Calu3 (cell line): ENCODE data around the gene TSPAN18. TPM values are rescaled to one million over a fixed set of nuclear protein-coding genes. Genes with fewer than 3 reads are reported as not detected.

Experiments
- BruUV-seq: library from RNA; stranded (reverse); fragments of 400-500 nt; replicated peaks from 2 replicates; lab custom pipeline; 2021; lab: Mats Ljungman, UMichigan
- CTCF ChIA-PET: fragments of 300-600 bp; sonication (Branson Sonifier 250); formaldehyde crosslinking; loops from one replicate; lab custom pipeline; 2022; ENCODE audit warnings: antibody characterized with exemption; lab: Charles Lee
- DNase-seq: peaks from one replicate; pipeline ENCODE4 v3.0.0; 2022
- H3K27ac Mint-ChIP-seq: one replicate; pipeline ENCODE4 v1.8.0; 2022; ENCODE audit warnings: mixed read lengths; ENCODE audit not compliant: unreplicated experiment
- H3K27me3 Mint-ChIP-seq: one replicate; pipeline ENCODE4 v1.8.0; 2022; ENCODE audit warnings: mixed read lengths; ENCODE audit not compliant: unreplicated experiment
- H3K36me3 Mint-ChIP-seq: one replicate; pipeline ENCODE4 v1.8.0; 2022; ENCODE audit warnings: mild to moderate bottlenecking, moderate library complexity, mixed read lengths; ENCODE audit not compliant: insufficient read depth, unreplicated experiment
- H3K4me1 Mint-ChIP-seq: one replicate; pipeline ENCODE4 v1.8.0; 2022; ENCODE audit warnings: mild to moderate bottlenecking, low read depth, mixed read lengths; ENCODE audit not compliant: unreplicated experiment
- H3K4me3 Mint-ChIP-seq: one replicate; pipeline ENCODE4 v1.8.0; 2022; ENCODE audit warnings: mild to moderate bottlenecking, low read depth, moderate library complexity, mixed read lengths; ENCODE audit not compliant: unreplicated experiment
- H3K9me3 Mint-ChIP-seq: one replicate; pipeline ENCODE4 v1.8.0; 2022; ENCODE audit warnings: low read depth, mixed read lengths; ENCODE audit not compliant: unreplicated experiment
- CTCF ChIP-seq: fragments of 200-600 bp; IDR thresholded peaks from one replicate; pipeline ENCODE4 v1.8.0; 2022; ENCODE audit warnings: antibody characterized with exemption; ENCODE audit not compliant: unreplicated experiment
- intact Hi-C: fragments of 100-400 bp; cut with micrococcal nuclease; formaldehyde crosslinking; loops from one replicate; pipeline ENCODE4 v1.10.0; 2022; ENCODE audit not compliant: unreplicated experiment
- total RNA-seq: library from RNA; stranded (reverse); gene quantifications from 2 replicates; pipeline ENCODE4 v1.2.3, GENCODE V29; 2022

TSPAN18 gene
- total RNA-seq, 1 experiment from 2014 or later = not detected

GRCh38 chr11:44928816-44929215 lies 202.1 kb downstream of the TSPAN18 start:
- DNase-seq = no peak
- no peak overlapping the region for H3K27ac Mint-ChIP-seq

GRCh38 chr11:44930588-44931302 lies 204.0 kb downstream of the TSPAN18 start:
- CTCF ChIA-PET = interaction anchor here (0.7 to 7.7 kb wide), 4 partner anchors 68 to 1343 kb away, joined by 3 to 116 read pairs (median 4); no protein-coding TSS in a partner anchor
- Mint-ChIP-seq H3K27me3 (peaks cover 69% of the 10 kb centered on the region), H3K36me3 (peaks cover 6% of the 10 kb centered on the region), H3K9me3 (no peaks in the 10 kb centered on the region), H3K4me1 (no peaks in the 10 kb centered on the region), H3K4me3 (no peak overlapping the region), H3K27ac (no peak overlapping the region)
- DNase-seq = no peak
- no TSS peak for BruUV-seq
- intact Hi-C loops = loop anchor here (10.0 kb wide), 1 partner anchor 404 kb away; no protein-coding TSS in a partner anchor
- no peak for TF ChIP-seq CTCF

More at GRCh38 chr11:44928816-44929215, 202.1 kb downstream of the TSPAN18 start:
- Mint-ChIP-seq H3K4me1 (no peaks in the 10 kb centered on the region), H3K9me3 (no peaks in the 10 kb centered on the region), H3K27me3 (peaks cover 65% of the 10 kb centered on the region), H3K36me3 (peaks cover 6% of the 10 kb centered on the region), H3K4me3 (no peak overlapping the region)
- no peak for TF ChIP-seq CTCF
- CTCF ChIA-PET = interaction anchor here (1.2 to 7.7 kb wide), 3 partner anchors 7 to 182 kb away, joined by 3 to 116 read pairs (median 39); no protein-coding TSS in a partner anchor
- BruUV-seq = no TSS peak
- intact Hi-C loops = no loop called here

- no peaks in the 10 kb centered on the region for H3K9me3 Mint-ChIP-seq
- BruUV-seq = no TSS peak
- no peak overlapping the region for H3K27ac Mint-ChIP-seq
- H3K27me3 Mint-ChIP-seq = peaks cover 62% of the 10 kb centered on the region
- H3K4me3 Mint-ChIP-seq = no peak overlapping the region
- DNase-seq = no peak
- intact Hi-C loops = loop anchor here (10.0 kb wide), 1 partner anchor 403 kb away; no protein-coding TSS in a partner anchor
- no peaks in the 10 kb centered on the region for H3K4me1 Mint-ChIP-seq
- H3K36me3 Mint-ChIP-seq = peaks cover 7% of the 10 kb centered on the region
- no peak for TF ChIP-seq CTCF
- CTCF ChIA-PET = interaction anchor here (0.7 to 7.7 kb wide), 4 partner anchors 67 to 1342 kb away, joined by 3 to 116 read pairs (median 4); no protein-coding TSS in a partner anchor
These were observed 204.7 kb downstream of the TSPAN18 start for GRCh38 chr11:44931466-44931865.

DNA sequence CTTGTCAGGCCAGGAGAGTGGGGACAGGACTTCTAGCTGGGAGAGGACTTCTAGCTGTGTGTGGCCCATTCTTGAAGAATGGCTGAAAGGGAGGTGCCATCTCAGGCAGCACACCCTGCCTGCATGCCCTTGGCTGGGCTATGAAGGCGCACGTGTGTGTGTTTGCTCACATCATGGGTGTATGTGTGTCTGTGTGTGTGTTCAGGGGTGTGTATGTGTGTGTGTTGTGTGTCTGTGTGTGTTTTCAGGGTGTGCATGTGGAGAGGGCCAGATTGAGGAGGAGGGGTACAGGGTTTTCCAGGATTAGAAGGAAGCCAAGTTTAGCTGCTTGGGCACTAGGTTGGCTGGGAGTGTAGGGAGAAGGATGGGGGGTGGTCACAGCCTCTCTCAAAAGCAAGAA lies 207.3 kb downstream of the TSPAN18 start:
- DNase-seq = no peak
- H3K4me3 Mint-ChIP-seq = no peak overlapping the region
- peaks cover 55% of the 10 kb centered on the region for H3K27me3 Mint-ChIP-seq
- no peak overlapping the region for H3K27ac Mint-ChIP-seq
- peaks cover 11% of the 10 kb centered on the region for H3K36me3 Mint-ChIP-seq
- CTCF ChIA-PET = no interaction called here
- BruUV-seq = TSS peak; percentile 90
- intact Hi-C loops = loop anchor here (10.0 kb wide), 1 partner anchor 401 kb away; no protein-coding TSS in a partner anchor
- no peaks in the 10 kb centered on the region for H3K4me1 Mint-ChIP-seq
- no peak for TF ChIP-seq CTCF
- H3K9me3 Mint-ChIP-seq = no peaks in the 10 kb centered on the region
